Measurements from ENCODE around the gene XXYLT1.

XXYLT1 gene

DNA sequence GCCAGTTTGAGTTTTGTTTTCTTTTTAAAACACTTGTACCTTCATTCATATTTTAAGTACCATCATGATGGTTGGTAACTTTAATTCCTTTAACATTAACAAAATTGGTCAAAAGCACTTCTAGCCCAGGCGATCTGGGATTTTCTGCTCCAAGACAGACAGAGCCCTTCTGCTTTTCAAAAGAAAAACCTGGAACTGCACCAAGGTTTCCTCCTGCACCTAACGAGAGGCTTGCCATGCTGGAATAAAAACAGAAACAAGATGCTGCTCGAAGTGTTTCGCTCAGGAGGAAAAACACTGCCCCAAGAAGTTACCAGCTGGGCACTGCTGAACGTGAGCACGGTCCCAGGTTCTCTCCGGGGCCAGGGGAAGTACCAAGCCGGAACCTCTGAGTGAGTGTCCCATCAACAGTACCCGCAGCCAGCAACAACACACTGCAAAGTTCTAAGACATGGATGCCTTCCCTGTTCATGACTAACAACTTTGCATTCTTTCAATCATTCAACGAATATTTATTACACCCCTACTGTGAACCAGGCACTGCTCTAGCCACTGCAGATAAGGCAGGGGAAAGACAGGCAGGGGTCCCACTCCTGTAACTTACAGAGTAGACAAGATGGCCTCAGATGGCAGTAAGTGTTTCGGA lies 98.8 kb downstream of the XXYLT1 start:
- 68% methylated on average over 11 of the region's 11 CpGs for WGBS
- peak overlapping the region; percentile 32 for H4K8ac ChIP-seq (ENCODE audit: low read length)

DNA sequence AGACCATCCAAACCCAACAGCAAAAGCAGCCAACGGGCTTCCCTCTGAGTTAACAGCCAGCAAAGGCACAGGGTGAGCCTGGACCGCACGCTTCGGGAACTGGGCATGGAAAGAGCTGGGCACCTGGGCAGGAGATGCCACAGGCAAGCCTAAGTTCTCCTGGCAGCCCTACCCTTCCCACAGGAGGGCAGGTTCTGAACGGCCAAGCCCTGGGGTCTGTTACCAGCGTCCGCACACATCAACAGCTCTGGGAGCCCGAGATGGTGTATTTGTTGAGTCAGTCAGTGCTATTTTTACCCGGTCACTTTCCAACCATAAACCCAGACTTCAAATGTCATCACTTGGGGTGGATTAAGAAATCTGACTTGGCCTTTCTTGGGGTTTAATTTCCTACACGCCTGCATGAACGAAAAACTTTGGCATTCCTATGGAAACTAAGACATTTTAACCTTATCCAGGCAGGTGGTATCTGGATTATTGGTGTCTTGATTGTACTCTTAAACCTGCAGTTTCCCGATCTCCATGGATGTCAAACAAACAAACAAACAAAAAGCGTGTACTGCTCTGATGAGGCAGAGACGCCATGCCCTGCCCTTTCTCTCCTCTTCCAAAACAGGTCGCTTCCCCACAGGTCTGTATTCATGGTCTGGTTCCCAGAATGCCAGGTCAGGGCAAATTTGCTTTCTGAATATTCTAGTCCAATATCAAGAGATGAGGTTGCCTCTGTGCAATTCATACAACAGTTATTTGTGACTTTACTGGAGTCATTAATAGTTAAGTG lies 99.7 kb downstream of the XXYLT1 start:
- 92% methylated on average over 9 of the region's 15 CpGs for WGBS
- no peak overlapping the region for H3K18ac ChIP-seq (ENCODE audit: low read depth in 1 of 2, low read length in 2 of 2)
- peaks cover 8 to 11% of the 10 kb centered on the region in 2 experiments for H3K36me3 ChIP-seq (ENCODE audit: control insufficient read depth in 1 of 2, insufficient read depth in 2 of 2, low read depth in 1 of 2, low read length in 2 of 2)
- no peak overlapping the region for H4K91ac ChIP-seq (ENCODE audit: low read length)
- no peak overlapping the region for H2BK120ac ChIP-seq (ENCODE audit: low read depth, low read length)
- no peak overlapping the region for H2AK5ac ChIP-seq (ENCODE audit: low read length, severe bottlenecking)
- H4K8ac ChIP-seq (ENCODE audit: low read length): no peak overlapping the region
- no peak overlapping the region for H3K4me3 ChIP-seq (ENCODE audit: insufficient read depth in 1 of 2, low read depth in 1 of 2, low read length in 2 of 2)
- H3K79me1 ChIP-seq (replicated peaks; ENCODE audit: low read length, poor library complexity, severe bottlenecking): peaks cover 10% of the 10 kb centered on the region
- DNase-seq: peak; percentile 33
- H2AFZ ChIP-seq (ENCODE audit: low read depth, low read length): no peak overlapping the region
- no peak overlapping the region for H3K27ac ChIP-seq (ENCODE audit: low read length, poor library complexity, severe bottlenecking)
- no peak overlapping the region for H2BK12ac ChIP-seq (ENCODE audit: low read length in 2 of 2)
- H2BK15ac ChIP-seq (ENCODE audit: low read depth, poor library complexity, severe bottlenecking): no peak overlapping the region
- no peak overlapping the region for H2BK5ac ChIP-seq (ENCODE audit: low read depth, low read length, poor library complexity, severe bottlenecking)
- H3K9ac ChIP-seq (ENCODE audit: low read length): no peak overlapping the region
- no peak overlapping the region for H3K14ac ChIP-seq (ENCODE audit: low read length in 2 of 2)
- H3K4me1 ChIP-seq (ENCODE audit: control insufficient read depth, insufficient read depth, low read depth, low read length): peaks cover 12% of the 10 kb centered on the region
- no peaks in the 10 kb centered on the region for H3K27me3 ChIP-seq (ENCODE audit: control insufficient read depth in 1 of 2, insufficient read depth in 1 of 2, low read length in 2 of 2)
- no peak overlapping the region for H3K4me2 ChIP-seq (ENCODE audit: low read length, poor library complexity, severe bottlenecking)
- no peak overlapping the region for H3K23ac ChIP-seq (ENCODE audit: low read length in 2 of 2)
- H3K9me3 ChIP-seq (ENCODE audit: control insufficient read depth, low read length): no peaks in the 10 kb centered on the region
- no peak overlapping the region for H3K4ac ChIP-seq (ENCODE audit: low read depth in 1 of 2, low read length in 2 of 2)

More for the DNA sequence above, 98.8 kb downstream of the XXYLT1 start:
- peak; percentile 36 for DNase-seq
- Histone ChIP-seq H3K36me3 (ENCODE audit: control insufficient read depth in 1 of 2, insufficient read depth in 2 of 2, low read depth in 1 of 2, low read length in 2 of 2) (peaks cover 8 to 11% of the 10 kb centered on the region in 2 experiments), H3K79me1 (replicated peaks; ENCODE audit: low read length, poor library complexity, severe bottlenecking) (peaks cover 12% of the 10 kb centered on the region), H3K9me3 (ENCODE audit: control insufficient read depth, low read length) (no peaks in the 10 kb centered on the region), H2AFZ (ENCODE audit: low read depth, low read length) (no peak overlapping the region), H2BK5ac (ENCODE audit: low read depth, low read length, poor library complexity, severe bottlenecking) (no peak overlapping the region), H3K18ac (ENCODE audit: low read depth in 1 of 2, low read length in 2 of 2) (peak overlapping the region in 1 of 2 experiments; percentile 61), H3K4me3 (ENCODE audit: insufficient read depth in 1 of 2, low read depth in 1 of 2, low read length in 2 of 2) (no peak overlapping the region), H3K14ac (ENCODE audit: low read length in 2 of 2) (no peak overlapping the region), H2BK12ac (ENCODE audit: low read length in 2 of 2) (no peak overlapping the region), H3K4ac (ENCODE audit: low read depth in 1 of 2, low read length in 2 of 2) (peak overlapping the region in 1 of 2 experiments; percentile 7), H3K9ac (ENCODE audit: low read length) (no peak overlapping the region), H3K4me1 (ENCODE audit: control insufficient read depth, insufficient read depth, low read depth, low read length) (peaks cover 12% of the 10 kb centered on the region), H2BK120ac (ENCODE audit: low read depth, low read length) (no peak overlapping the region), H3K27ac (ENCODE audit: low read length, poor library complexity, severe bottlenecking) (no peak overlapping the region), H3K4me2 (ENCODE audit: low read length, poor library complexity, severe bottlenecking) (peak overlapping the region; percentile 30), H2AK5ac (ENCODE audit: low read length, severe bottlenecking) (no peak overlapping the region), H2BK15ac (ENCODE audit: low read depth, poor library complexity, severe bottlenecking) (no peak overlapping the region), H3K27me3 (ENCODE audit: control insufficient read depth in 1 of 2, insufficient read depth in 1 of 2, low read length in 2 of 2) (no peaks in the 10 kb centered on the region), H3K23ac (ENCODE audit: low read length in 2 of 2) (no peak overlapping the region), H4K91ac (ENCODE audit: low read length) (peak overlapping the region; percentile 56)

DNA sequence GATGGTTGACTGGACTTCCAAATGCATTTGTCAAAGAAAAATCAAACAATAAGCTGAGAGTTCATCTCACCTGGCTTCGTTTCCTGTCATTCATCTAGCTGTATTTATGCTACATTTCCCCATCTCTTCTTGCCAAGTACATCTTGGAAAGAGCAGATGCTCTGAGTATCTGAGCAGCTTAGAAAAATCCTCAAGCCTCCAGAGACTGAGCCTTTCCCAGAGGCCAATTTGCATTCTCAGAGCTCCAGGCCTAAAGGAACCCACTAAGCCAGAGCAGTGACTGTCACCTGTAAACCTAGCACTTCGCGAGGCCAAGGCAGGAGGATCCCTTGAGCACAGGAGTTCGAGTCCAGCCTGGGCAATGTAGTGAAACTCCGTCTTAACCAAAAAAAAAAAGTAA lies 100.5 kb downstream of the XXYLT1 start:
- Histone ChIP-seq H3K4ac (ENCODE audit: low read depth in 1 of 2, low read length in 2 of 2) (no peak overlapping the region), H3K9ac (ENCODE audit: low read length) (no peak overlapping the region), H2BK5ac (ENCODE audit: low read depth, low read length, poor library complexity, severe bottlenecking) (no peak overlapping the region), H4K91ac (ENCODE audit: low read length) (no peak overlapping the region), H3K4me1 (ENCODE audit: control insufficient read depth, insufficient read depth, low read depth, low read length) (peaks cover 12% of the 10 kb centered on the region), H4K8ac (ENCODE audit: low read length) (no peak overlapping the region), H2BK15ac (ENCODE audit: low read depth, poor library complexity, severe bottlenecking) (no peak overlapping the region), H3K14ac (ENCODE audit: low read length in 2 of 2) (no peak overlapping the region), H3K27ac (ENCODE audit: low read length, poor library complexity, severe bottlenecking) (no peak overlapping the region), H2AFZ (ENCODE audit: low read depth, low read length) (no peak overlapping the region), H3K36me3 (ENCODE audit: control insufficient read depth in 1 of 2, insufficient read depth in 2 of 2, low read depth in 1 of 2, low read length in 2 of 2) (peaks cover 7 to 9% of the 10 kb centered on the region in 2 experiments), H3K79me1 (replicated peaks; ENCODE audit: low read length, poor library complexity, severe bottlenecking) (peaks cover 10% of the 10 kb centered on the region), H3K27me3 (ENCODE audit: control insufficient read depth in 1 of 2, insufficient read depth in 1 of 2, low read length in 2 of 2) (no peaks in the 10 kb centered on the region), H3K4me3 (ENCODE audit: insufficient read depth in 1 of 2, low read depth in 1 of 2, low read length in 2 of 2) (no peak overlapping the region), H3K4me2 (ENCODE audit: low read length, poor library complexity, severe bottlenecking) (no peak overlapping the region), H3K9me3 (ENCODE audit: control insufficient read depth, low read length) (no peaks in the 10 kb centered on the region), H2AK5ac (ENCODE audit: low read length, severe bottlenecking) (no peak overlapping the region), H3K23ac (ENCODE audit: low read length in 2 of 2) (no peak overlapping the region), H2BK120ac (ENCODE audit: low read depth, low read length) (no peak overlapping the region), H2BK12ac (ENCODE audit: low read length in 2 of 2) (no peak overlapping the region), H3K18ac (ENCODE audit: low read depth in 1 of 2, low read length in 2 of 2) (no peak overlapping the region)
- no peak for DNase-seq
- 95% methylated on average over 5 of the region's 5 CpGs for WGBS

- Histone ChIP-seq H2BK12ac (ENCODE audit: low read length in 2 of 2) (no peak overlapping the region), H3K14ac (ENCODE audit: low read length in 2 of 2) (peak overlapping the region in 1 of 2 experiments; percentile 44), H3K79me1 (replicated peaks; ENCODE audit: low read length, poor library complexity, severe bottlenecking) (peaks cover 12% of the 10 kb centered on the region), H4K8ac (ENCODE audit: low read length) (no peak overlapping the region), H4K91ac (ENCODE audit: low read length) (no peak overlapping the region), H3K4ac (ENCODE audit: low read depth in 1 of 2, low read length in 2 of 2) (peak overlapping the region; percentile 11 to 47), H3K18ac (ENCODE audit: low read depth in 1 of 2, low read length in 2 of 2) (peak overlapping the region in 1 of 2 experiments; percentile 37), H3K36me3 (ENCODE audit: control insufficient read depth in 1 of 2, insufficient read depth in 2 of 2, low read depth in 1 of 2, low read length in 2 of 2) (peaks cover 0 to 2% of the 10 kb centered on the region in 2 experiments), H3K4me3 (ENCODE audit: insufficient read depth in 1 of 2, low read depth in 1 of 2, low read length in 2 of 2) (no peak overlapping the region), H2AFZ (ENCODE audit: low read depth, low read length) (no peak overlapping the region), H3K4me1 (ENCODE audit: control insufficient read depth, insufficient read depth, low read depth, low read length) (peaks cover 12% of the 10 kb centered on the region), H3K9ac (ENCODE audit: low read length) (no peak overlapping the region), H2BK5ac (ENCODE audit: low read depth, low read length, poor library complexity, severe bottlenecking) (no peak overlapping the region), H2AK5ac (ENCODE audit: low read length, severe bottlenecking) (peak overlapping the region; percentile 29), H3K9me3 (ENCODE audit: control insufficient read depth, low read length) (no peaks in the 10 kb centered on the region), H3K27me3 (ENCODE audit: control insufficient read depth in 1 of 2, insufficient read depth in 1 of 2, low read length in 2 of 2) (no peaks in the 10 kb centered on the region), H3K4me2 (ENCODE audit: low read length, poor library complexity, severe bottlenecking) (no peak overlapping the region), H3K27ac (ENCODE audit: low read length, poor library complexity, severe bottlenecking) (no peak overlapping the region), H2BK120ac (ENCODE audit: low read depth, low read length) (no peak overlapping the region), H2BK15ac (ENCODE audit: low read depth, poor library complexity, severe bottlenecking) (no peak overlapping the region), H3K23ac (ENCODE audit: low read length in 2 of 2) (no peak overlapping the region)
- DNase-seq: no peak
- 95% methylated on average over 22 of the region's 23 CpGs for WGBS
These were observed 101.8 kb downstream of the XXYLT1 start for GRCh38 chr3:195169011-195169649.
